ENCODE results near the gene GALNT15.

Gene GALNT15

GRCh38 chr3:16205156-16205870 is 30.8 kb downstream of the GALNT15 start:
- no peak for TF ChIP-seq CREB1 (IDR thresholded peaks at IDR 0.05; ENCODE audit: low read depth)
- TF ChIP-seq MAX (IDR thresholded peaks at IDR 0.05), result no peak
- TF ChIP-seq TAF1 (IDR thresholded peaks at IDR 0.05; ENCODE audit: low read depth), result no peak
- TF ChIP-seq USF1 (IDR thresholded peaks at IDR 0.05), result no peak
- TF ChIP-seq ZBTB7A (IDR thresholded peaks at IDR 0.05; ENCODE audit: low read depth), result no peak
- no peak for TF ChIP-seq NFIC (IDR thresholded peaks at IDR 0.05)
- no peak for TF ChIP-seq RAD21 (IDR thresholded peaks at IDR 0.05; ENCODE audit: low read depth)
- no peak for TF ChIP-seq EGR1 (IDR thresholded peaks at IDR 0.05)
- no peak for TF ChIP-seq CEBPB (IDR thresholded peaks at IDR 0.05)
- no peak for TF ChIP-seq TEAD4 (IDR thresholded peaks at IDR 0.05)
- no peak for TF ChIP-seq TCF12 (IDR thresholded peaks at IDR 0.05; ENCODE audit: low read depth)
- no peak for TF ChIP-seq YY1 (IDR thresholded peaks at IDR 0.05; ENCODE audit: low read depth)
- no peak for TF ChIP-seq FOXM1 (IDR thresholded peaks at IDR 0.05; ENCODE audit: borderline replicate concordance, low read depth)
- TF ChIP-seq EP300 (IDR thresholded peaks at IDR 0.05; ENCODE audit: borderline replicate concordance), result no peak
- no peak for TF ChIP-seq REST (IDR thresholded peaks at IDR 0.05; ENCODE audit: low read depth)

- TF ChIP-seq TCF12 (IDR thresholded peaks at IDR 0.05; ENCODE audit: low read depth) (no peak), ZBTB7A (IDR thresholded peaks at IDR 0.05; ENCODE audit: low read depth) (no peak), REST (IDR thresholded peaks at IDR 0.05; ENCODE audit: low read depth) (no peak), EP300 (IDR thresholded peaks at IDR 0.05; ENCODE audit: borderline replicate concordance) (no peak), MAX (IDR thresholded peaks at IDR 0.05) (no peak), NFIC (IDR thresholded peaks at IDR 0.05) (no peak), TEAD4 (IDR thresholded peaks at IDR 0.05) (no peak), EGR1 (IDR thresholded peaks at IDR 0.05) (no peak), TAF1 (IDR thresholded peaks at IDR 0.05; ENCODE audit: low read depth) (no peak), RAD21 (IDR thresholded peaks at IDR 0.05; ENCODE audit: low read depth) (no peak), USF1 (IDR thresholded peaks at IDR 0.05) (no peak), CEBPB (IDR thresholded peaks at IDR 0.05) (no peak), CREB1 (IDR thresholded peaks at IDR 0.05; ENCODE audit: low read depth) (no peak), FOXM1 (IDR thresholded peaks at IDR 0.05; ENCODE audit: borderline replicate concordance, low read depth) (no peak), YY1 (IDR thresholded peaks at IDR 0.05; ENCODE audit: low read depth) (no peak)
Observed at GRCh38 chr3:16207031-16207430, 32.6 kb downstream of the GALNT15 start.

- no peak for TF ChIP-seq REST (IDR thresholded peaks at IDR 0.05; ENCODE audit: low read depth)
- no peak for TF ChIP-seq TCF12 (IDR thresholded peaks at IDR 0.05; ENCODE audit: low read depth)
- TF ChIP-seq RAD21 (IDR thresholded peaks at IDR 0.05; ENCODE audit: low read depth), result no peak
- TF ChIP-seq EGR1 (IDR thresholded peaks at IDR 0.05), result no peak
- TF ChIP-seq TEAD4 (IDR thresholded peaks at IDR 0.05), result no peak
- no peak for TF ChIP-seq YY1 (IDR thresholded peaks at IDR 0.05; ENCODE audit: low read depth)
- TF ChIP-seq NFIC (IDR thresholded peaks at IDR 0.05), result no peak
- TF ChIP-seq USF1 (IDR thresholded peaks at IDR 0.05), result no peak
- TF ChIP-seq MAX (IDR thresholded peaks at IDR 0.05), result no peak
- no peak for TF ChIP-seq ZBTB7A (IDR thresholded peaks at IDR 0.05; ENCODE audit: low read depth)
- TF ChIP-seq FOXM1 (IDR thresholded peaks at IDR 0.05; ENCODE audit: borderline replicate concordance, low read depth), result no peak
- TF ChIP-seq EP300 (IDR thresholded peaks at IDR 0.05; ENCODE audit: borderline replicate concordance), result no peak
Observed at GRCh38 chr3:16211176-16211904, 36.9 kb downstream of the GALNT15 start.

All from Ishikawa (cell line).